T-cell (primary cell): ENCODE results near the gene CD79A. TPM values are rescaled to one million over a fixed set of nuclear protein-coding genes. Genes with fewer than 3 reads are reported as not detected.

ENCODE experiments used
- ATAC-seq, 4 experiments: fragments of 200-7000 bp in 3 of 4; fragments of 150-1000 bp in 1 of 4; cut with Tn5 transposase; replicated peaks in 1 of 4; 1 replicate in 3 of 4; 2 replicates in 1 of 4; pipeline ENCODE4 v1.10.0; 2021; ENCODE audit warnings: moderate library complexity in 3 of 4, mild to moderate bottlenecking in 2 of 4, moderate number of reproducible peaks in 1 of 4
- CTCF ChIA-PET, 2 donors: fragments of 300-600 bp; sonication (Branson Sonifier 250); formaldehyde crosslinking; loops; one replicate each; lab custom pipeline; 2022; ENCODE audit warnings: antibody characterized with exemption in 2 of 2; lab: Charles Lee
- POLR2A ChIA-PET, 2 donors: fragments of 300-600 bp; sonication (Branson Sonifier 250); formaldehyde crosslinking; loops; one replicate each; lab custom pipeline; 2022; ENCODE audit warnings: antibody characterized with exemption in 2 of 2; lab: Charles Lee
- DNase-seq, 35 experiments: peaks; one replicate each; pipeline versions ENCODE4 v3.0.0 to v3.0.0-alpha.2; 2013 to 2023
- H3K27ac ChIP-seq: one replicate; pipeline ENCODE4 v1.5.1; 2013; ENCODE audit warnings: low read length
- H3K27me3 ChIP-seq, 2 experiments: replicated peaks in 1 of 2; 1 replicate in 1 of 2; 2 replicates in 1 of 2; pipeline versions ENCODE4 v1.6.1 to v1.7.0; 2013; ENCODE audit warnings: low read length in 1 of 2, mixed read lengths in 1 of 2; ENCODE audit not compliant: control insufficient read depth in 2 of 2, insufficient read depth in 2 of 2; ENCODE audit errors: extremely low read depth in 1 of 2
- H3K36me3 ChIP-seq, 2 donors: 1 replicate in 1 of 2; 2 replicates in 1 of 2; pipeline versions ENCODE4 v1.6.1 to v1.7.0; 2013; ENCODE audit warnings: low read length in 1 of 2; ENCODE audit not compliant: control insufficient read depth in 2 of 2, insufficient read depth in 1 of 2; ENCODE audit errors: extremely low read depth in 1 of 2
- H3K4me1 ChIP-seq, 2 experiments: 1 replicate in 1 of 2; 2 replicates in 1 of 2; pipeline versions ENCODE4 v1.6.1 to v1.7.0; 2013; ENCODE audit warnings: low read length in 2 of 2, mixed read lengths in 1 of 2; ENCODE audit not compliant: insufficient read depth in 2 of 2, control insufficient read depth in 1 of 2; ENCODE audit errors: extremely low read depth in 1 of 2
- H3K4me3 ChIP-seq, 2 donors: 1 replicate in 1 of 2; 2 replicates in 1 of 2; pipeline versions ENCODE4 v1.5.1 to v1.7.0; 2013; ENCODE audit warnings: mild to moderate bottlenecking in 2 of 2, low read length in 1 of 2, moderate library complexity in 1 of 2; ENCODE audit not compliant: control insufficient read depth in 1 of 2; ENCODE audit errors: extremely low read depth in 1 of 2
- H3K9me3 ChIP-seq: 2 replicates; pipeline ENCODE4 v1.7.0; 2013
- H3K27ac Mint-ChIP-seq, 2 donors: one replicate each; pipeline ENCODE4 v1.8.0; 2020 to 2021; ENCODE audit warnings: mild to moderate bottlenecking in 2 of 2, mixed read lengths in 2 of 2
- H3K27me3 Mint-ChIP-seq, 2 donors: one replicate each; pipeline ENCODE4 v1.8.0; 2021 to 2022; ENCODE audit warnings: mixed read lengths in 2 of 2
- H3K36me3 Mint-ChIP-seq: one replicate; pipeline ENCODE4 v1.8.0; 2021; ENCODE audit warnings: mixed read lengths
- H3K4me1 Mint-ChIP-seq, 3 donors: one replicate each; pipeline ENCODE4 v1.8.0; 2020 to 2022; ENCODE audit warnings: mixed read lengths in 3 of 3, mild to moderate bottlenecking in 1 of 3
- H3K4me3 Mint-ChIP-seq, 3 donors: one replicate each; pipeline ENCODE4 v1.8.0; 2020 to 2022; ENCODE audit warnings: mild to moderate bottlenecking in 3 of 3, mixed read lengths in 3 of 3, moderate library complexity in 3 of 3
- H3K9me3 Mint-ChIP-seq, 3 donors: one replicate each; pipeline ENCODE4 v1.8.0; 2020 to 2022; ENCODE audit warnings: mixed read lengths in 3 of 3
- WGBS: methylation state at CpG from one replicate; pipeline ENCODE4 v1.1.5; 2013; ENCODE audit warnings: missing lambda C conversion rate; ENCODE audit not compliant: insufficient coverage; 5-methylcytosine and 5-hydroxymethylcytosine counted together
- total RNA-seq, 35 experiments: library from RNA in 6 of 35; stranded (reverse) in 6 of 35; fragments of 120-200 nt in 1 of 35; gene quantifications; one replicate each; pipeline versions ENCODE4 v1.2.1 to v1.2.4 and lab custom pipeline; 2013 to 2026

The CD79A gene
- total RNA-seq, 5 donors from 2014 or later (not counting 1 experiment from before 2014, with no cell fraction given): 15.9 to 51.1 (median 19.0) TPM

GRCh38 chr19:41879080-41879479 is 2.0 kb downstream of the CD79A start:
- H3K4me1 Mint-ChIP-seq: peaks cover 65 to 74% (median 71%) of the 10 kb centered on the region in 3 donors
- peak overlapping the region in 2 of 3 donors; percentile 3 to 66 for H3K4me3 Mint-ChIP-seq
- H3K4me3 ChIP-seq: no peak overlapping the region
- H3K36me3 ChIP-seq: no peaks in the 10 kb centered on the region
- ATAC-seq: no peak
- peaks cover 10% of the 10 kb centered on the region for H3K36me3 Mint-ChIP-seq
- no peaks in the 10 kb centered on the region for H3K9me3 Mint-ChIP-seq
- H3K4me1 ChIP-seq: peaks cover 52 to 87% of the 10 kb centered on the region in 2 experiments
- DNase-seq: no peak
- no peaks in the 10 kb centered on the region for H3K27me3 Mint-ChIP-seq
- no peaks in the 10 kb centered on the region for H3K27me3 ChIP-seq
- CTCF ChIA-PET: no interaction called here
- 96% methylated on average over 20 of the region's 21 CpGs for WGBS
- POLR2A ChIA-PET: no interaction called here
- H3K9me3 ChIP-seq: no peaks in the 10 kb centered on the region
- peak overlapping the region; percentile 93 for H3K27ac ChIP-seq
- H3K27ac Mint-ChIP-seq: peak overlapping the region; percentile 98 to 100

GRCh38 chr19:41879670-41880328 is 2.7 kb downstream of the CD79A start:
- whole genome bisulfite sequencing: 100% methylated on average over 2 of the region's 7 CpGs

GRCh38 chr19:41880329-41880708 is 3.2 kb downstream of the CD79A start:
- H3K27ac Mint-ChIP-seq: peak overlapping the region; percentile 98 to 100
- CTCF ChIA-PET: no interaction called here
- peaks cover 0 to 7% of the 10 kb centered on the region in 2 donors for H3K36me3 ChIP-seq
- no peaks in the 10 kb centered on the region for H3K27me3 Mint-ChIP-seq
- H3K27me3 ChIP-seq: no peaks in the 10 kb centered on the region
- H3K4me1 Mint-ChIP-seq: peaks cover 67 to 72% (median 68%) of the 10 kb centered on the region in 3 donors
- no peaks in the 10 kb centered on the region for H3K9me3 ChIP-seq
- peaks cover 46 to 84% of the 10 kb centered on the region in 2 experiments for H3K4me1 ChIP-seq
- no peak for DNase-seq
- no peak overlapping the region for H3K4me3 ChIP-seq
- peak overlapping the region in 2 of 3 donors; percentile 24 to 66 for H3K4me3 Mint-ChIP-seq
- no CpG with 5 or more reads among the region's 5 CpGs for WGBS
- H3K36me3 Mint-ChIP-seq: peaks cover 15% of the 10 kb centered on the region
- no peak overlapping the region for H3K27ac ChIP-seq
- ATAC-seq: no peak
- POLR2A ChIA-PET: interaction anchor here in 1 of 2 donors (0.5 to 0.6 kb wide), 2 partner anchors 8 to 211 kb away, joined by 3 to 9 read pairs; no protein-coding TSS in a partner anchor
- H3K9me3 Mint-ChIP-seq: no peaks in the 10 kb centered on the region

More at GRCh38 chr19:41879670-41880328, 2.7 kb downstream of the CD79A start:
- CTCF ChIA-PET: no interaction called here
- POLR2A ChIA-PET: interaction anchor here in 1 of 2 donors (0.6 kb wide), 1 partner anchor 8 kb away, joined by 9 read pairs; no protein-coding TSS in a partner anchor
- Histone ChIP-seq H3K4me3 (no peak overlapping the region), H3K27ac (peak overlapping the region; percentile 93), H3K27me3 (no peaks in the 10 kb centered on the region), H3K4me1 (peaks cover 49 to 84% of the 10 kb centered on the region in 2 experiments), H3K36me3 (peaks cover 0 to 3% of the 10 kb centered on the region in 2 donors), H3K9me3 (no peaks in the 10 kb centered on the region)
- DNase-seq (no peak), ATAC-seq (no peak)
- no peaks in the 10 kb centered on the region for H3K27me3 Mint-ChIP-seq
- H3K36me3 Mint-ChIP-seq: peaks cover 11% of the 10 kb centered on the region
- no peaks in the 10 kb centered on the region for H3K9me3 Mint-ChIP-seq
- peak overlapping the region in 2 of 3 donors; percentile 24 to 66 for H3K4me3 Mint-ChIP-seq
- H3K4me1 Mint-ChIP-seq: peaks cover 62 to 71% (median 67%) of the 10 kb centered on the region in 3 donors
- peak overlapping the region; percentile 98 to 100 for H3K27ac Mint-ChIP-seq

- ChIA-PET POLR2A (interaction anchor here (0.7 to 1.1 kb wide), 2 partner anchors 8 to 21 kb away, joined by 3 to 4 read pairs; no protein-coding TSS in a partner anchor), CTCF (interaction anchor here in 1 of 2 donors (1.9 kb wide), 1 partner anchor 8 kb away, joined by 9 read pairs; no protein-coding TSS in a partner anchor)
- Mint-ChIP-seq H3K27me3 (no peaks in the 10 kb centered on the region), H3K36me3 (peaks cover 30% of the 10 kb centered on the region), H3K4me1 (peaks cover 54 to 69% (median 67%) of the 10 kb centered on the region in 3 donors), H3K9me3 (no peaks in the 10 kb centered on the region), H3K27ac (peak within 1 kb of the TSS; percentile 100), H3K4me3 (peak within 1 kb of the TSS; percentile 98 to 100 (median 99))
- DNase-seq (peak in 32 of 35 experiments; percentile 21 to 76 (median 56)), ATAC-seq (peak; percentile 19 to 27 (median 25))
- no peaks in the 10 kb centered on the region for H3K9me3 ChIP-seq
- peak within 1 kb of the TSS; percentile 88 to 99 for H3K4me3 ChIP-seq
- H3K4me1 ChIP-seq: peaks cover 25 to 83% of the 10 kb centered on the region in 2 experiments
- under 1% methylated on average over 78 of the region's 80 CpGs for WGBS
- peak within 1 kb of the TSS; percentile 90 for H3K27ac ChIP-seq
- peaks cover 0 to 10% of the 10 kb centered on the region in 2 donors for H3K36me3 ChIP-seq
- no peaks in the 10 kb centered on the region for H3K27me3 ChIP-seq
These were observed 5.7 kb downstream of the CD79A start, which contains the start of gene ARHGEF1 for GRCh38 chr19:41882568-41883462. TSS of gene ARHGEF1 (plus strand) at chr19:41883184. CDS start at chr19:41888083, 4,899 bp downstream.

- no peaks in the 10 kb centered on the region for H3K9me3 ChIP-seq
- Mint-ChIP-seq H3K9me3 (no peaks in the 10 kb centered on the region), H3K36me3 (peaks cover 35% of the 10 kb centered on the region), H3K4me1 (peaks cover 54 to 72% (median 67%) of the 10 kb centered on the region in 3 donors), H3K27me3 (no peaks in the 10 kb centered on the region), H3K4me3 (peak overlapping the region; percentile 88 to 98 (median 95)), H3K27ac (peak overlapping the region; percentile 97 to 98)
- 0% methylated on average over 14 of the region's 23 CpGs for whole genome bisulfite sequencing
- H3K4me3 ChIP-seq: peak overlapping the region; percentile 78 to 99
- DNase-seq: no peak
- ChIA-PET CTCF (interaction anchor here in 1 of 2 donors (1.9 kb wide), 1 partner anchor 8 kb away, joined by 9 read pairs; no protein-coding TSS in a partner anchor), POLR2A (interaction anchor here (0.5 to 1.1 kb wide), 3 partner anchors 8 to 20 kb away, joined by 3 to 6 read pairs (median 4); no protein-coding TSS in a partner anchor)
- H3K27ac ChIP-seq: peak overlapping the region; percentile 90
- peaks cover 20 to 83% of the 10 kb centered on the region in 2 experiments for H3K4me1 ChIP-seq
- no peaks in the 10 kb centered on the region for H3K27me3 ChIP-seq
- no peak for ATAC-seq
- H3K36me3 ChIP-seq: peaks cover 0 to 16% of the 10 kb centered on the region in 2 donors
These were observed 6.4 kb downstream of the CD79A start for GRCh38 chr19:41883463-41883820.
